Naive B cell (primary cell): ENCODE data around the gene CHN2. TPM values are rescaled to one million over a fixed set of nuclear protein-coding genes. Genes with fewer than 3 reads are reported as not detected.

ENCODE experiments used
- ATAC-seq, 2 donors: fragments of 150-1000 bp; cut with Tn5 transposase; 2 replicates each; pipeline ENCODE4 v1.10.0; 2021; ENCODE audit warnings: low read depth in 2 of 2, mild to moderate bottlenecking in 2 of 2, moderate library complexity in 2 of 2
- DNase-seq: peaks from one replicate; pipeline ENCODE4 v3.0.0; 2022
- H3K27ac Mint-ChIP-seq, 6 donors: one replicate each; pipeline ENCODE4 v1.8.0; 2020 to 2022; ENCODE audit warnings: mild to moderate bottlenecking in 6 of 6, mixed read lengths in 6 of 6, moderate library complexity in 5 of 6, inconsistent platforms in 2 of 6
- H3K27me3 Mint-ChIP-seq, 3 donors: one replicate each; pipeline ENCODE4 v1.8.0; 2021 to 2022; ENCODE audit warnings: mixed read lengths in 3 of 3, mild to moderate bottlenecking in 1 of 3
- H3K36me3 Mint-ChIP-seq, 2 donors: one replicate each; pipeline ENCODE4 v1.8.0; 2020 to 2022; ENCODE audit warnings: mixed read lengths in 2 of 2, inconsistent platforms in 1 of 2, mild to moderate bottlenecking in 1 of 2
- H3K4me1 Mint-ChIP-seq, 3 donors: one replicate each; pipeline ENCODE4 v1.8.0; 2020 to 2022; ENCODE audit warnings: mixed read lengths in 3 of 3, inconsistent platforms in 1 of 3, mild to moderate bottlenecking in 1 of 3, moderate library complexity in 1 of 3
- H3K4me3 Mint-ChIP-seq, 8 donors: one replicate each; pipeline ENCODE4 v1.8.0; 2020 to 2022; ENCODE audit warnings: mild to moderate bottlenecking in 8 of 8, mixed read lengths in 8 of 8, moderate library complexity in 8 of 8, inconsistent platforms in 2 of 8
- H3K9me3 Mint-ChIP-seq, 7 donors: one replicate each; pipeline ENCODE4 v1.8.0; 2020 to 2022; ENCODE audit warnings: mixed read lengths in 7 of 7, mild to moderate bottlenecking in 5 of 7, inconsistent platforms in 2 of 7, moderate library complexity in 1 of 7
- polyA plus RNA-seq, 6 donors: library from polyadenylated mRNA; unstranded; fragments of 300-500 nt; fragmentation: Illumina TruSeq; gene quantifications; one replicate each; pipeline ENCODE4 v1.2.3, GENCODE V29; 2021; ENCODE audit warnings: low read depth in 6 of 6

The CHN2 gene
- polyA plus RNA-seq, 6 donors from 2014 or later, result 0.27 TPM; not detected in 5

GRCh38 chr7:29340696-29341095 is 146.1 kb downstream of the CHN2 start:
- no peaks in the 10 kb centered on the region for H3K36me3 Mint-ChIP-seq
- ATAC-seq (no peak), DNase-seq (no peak)
- H3K4me3 Mint-ChIP-seq, result no peak overlapping the region
- no peaks in the 10 kb centered on the region for H3K27me3 Mint-ChIP-seq
- no peak overlapping the region for H3K27ac Mint-ChIP-seq
- peaks cover 6 to 9% (median 9%) of the 10 kb centered on the region in 3 donors for H3K4me1 Mint-ChIP-seq
- no peaks in the 10 kb centered on the region for H3K9me3 Mint-ChIP-seq

DNA sequence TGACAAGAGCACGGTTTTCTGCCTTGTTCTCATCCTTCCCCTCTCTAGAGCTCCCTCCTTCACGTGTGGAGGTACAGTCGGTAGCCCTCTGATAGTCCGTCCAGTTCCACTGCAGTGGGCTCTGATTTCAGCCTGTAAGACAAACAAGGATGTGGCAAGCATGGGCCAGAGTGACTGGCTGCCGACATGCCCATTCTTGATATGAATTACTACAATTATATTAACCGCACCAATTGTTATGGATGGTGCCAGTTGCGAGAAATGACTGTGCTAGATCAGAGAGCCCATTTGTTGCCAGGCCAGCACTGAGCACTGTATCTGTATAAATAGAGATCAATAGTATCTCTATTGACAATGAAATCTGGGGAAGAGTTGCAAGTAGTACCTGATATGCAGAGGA is 146.6 kb downstream of the CHN2 start:
- H3K27me3 Mint-ChIP-seq, result no peaks in the 10 kb centered on the region
- ATAC-seq, result no peak
- H3K9me3 Mint-ChIP-seq, result no peaks in the 10 kb centered on the region
- no peak for DNase-seq
- H3K27ac Mint-ChIP-seq, result no peak overlapping the region
- no peaks in the 10 kb centered on the region for H3K36me3 Mint-ChIP-seq
- H3K4me1 Mint-ChIP-seq, result peaks cover 6 to 9% (median 9%) of the 10 kb centered on the region in 3 donors
- no peak overlapping the region for H3K4me3 Mint-ChIP-seq

- H3K9me3 Mint-ChIP-seq, result no peaks in the 10 kb centered on the region
- DNase-seq (no peak), ATAC-seq (no peak)
- no peak overlapping the region for H3K4me3 Mint-ChIP-seq
- H3K27ac Mint-ChIP-seq, result no peak overlapping the region
- H3K4me1 Mint-ChIP-seq, result peaks cover 0 to 2% (median 1%) of the 10 kb centered on the region in 3 donors
- no peaks in the 10 kb centered on the region for H3K27me3 Mint-ChIP-seq
- H3K36me3 Mint-ChIP-seq, result no peaks in the 10 kb centered on the region
Measured at GRCh38 chr7:29342761-29343160, 148.2 kb downstream of the CHN2 start.

GRCh38 chr7:29343399-29343798 is 148.8 kb downstream of the CHN2 start:
- Mint-ChIP-seq H3K4me3 (no peak overlapping the region), H3K27ac (no peak overlapping the region), H3K9me3 (no peaks in the 10 kb centered on the region), H3K36me3 (no peaks in the 10 kb centered on the region), H3K4me1 (no peaks in the 10 kb centered on the region), H3K27me3 (no peaks in the 10 kb centered on the region)
- ATAC-seq, result peak; percentile 46 to 52
- no peak for DNase-seq

DNA sequence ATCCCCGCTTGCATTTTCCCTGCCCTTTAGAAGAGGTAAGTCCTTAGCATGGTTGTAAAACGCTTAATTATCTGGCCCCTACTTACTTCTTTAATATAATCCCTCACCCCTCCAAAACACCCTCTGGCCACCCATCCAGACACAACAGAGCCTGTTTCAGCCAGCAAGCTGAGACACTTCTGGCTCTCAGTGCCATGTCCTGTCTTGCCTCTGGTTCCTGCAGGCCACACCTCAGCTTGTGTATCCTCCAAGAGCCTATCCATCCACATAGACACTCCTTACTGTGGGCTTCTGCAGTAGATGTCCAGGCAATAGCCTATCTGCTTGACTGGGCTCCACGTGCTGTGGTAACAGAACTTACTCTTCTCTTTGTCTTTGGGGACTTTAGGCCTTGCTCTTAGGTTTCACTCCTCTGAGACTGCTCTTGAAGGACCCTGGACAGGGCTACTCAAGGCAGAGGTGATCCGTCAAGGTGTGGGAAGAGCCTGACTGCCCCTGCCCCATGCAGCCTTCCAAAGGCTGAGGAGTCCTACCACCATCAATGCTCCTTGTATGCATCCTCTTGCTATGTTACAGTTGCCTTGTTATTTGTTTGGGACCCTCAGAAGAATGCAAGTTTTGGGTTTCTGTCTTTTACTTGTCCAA is 149.9 kb downstream of the CHN2 start:
- Mint-ChIP-seq H3K4me3 (no peak overlapping the region), H3K9me3 (no peaks in the 10 kb centered on the region), H3K27ac (no peak overlapping the region), H3K36me3 (no peaks in the 10 kb centered on the region), H3K27me3 (no peaks in the 10 kb centered on the region), H3K4me1 (no peaks in the 10 kb centered on the region)
- ATAC-seq (no peak), DNase-seq (no peak)

DNA sequence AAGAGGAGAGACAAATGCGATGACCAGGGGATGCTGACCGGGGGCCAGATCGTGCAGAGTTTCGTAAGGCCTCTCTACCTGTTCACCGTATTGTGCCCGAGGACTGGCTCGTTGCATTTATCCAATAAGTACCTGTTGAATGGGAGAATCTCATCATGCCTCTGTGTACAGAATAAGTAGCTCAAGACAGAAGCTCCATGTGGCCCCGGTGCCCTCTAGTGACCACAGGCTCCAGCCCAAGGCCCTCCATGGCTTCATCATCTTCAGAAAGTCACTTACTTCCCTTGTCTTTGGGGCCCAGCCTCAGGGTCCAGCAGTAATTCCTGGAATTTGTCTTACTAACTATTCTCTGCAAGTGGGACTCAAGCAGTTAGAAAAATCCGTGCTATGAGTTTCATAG is 151.0 kb downstream of the CHN2 start:
- ATAC-seq, result no peak
- Mint-ChIP-seq H3K4me1 (no peaks in the 10 kb centered on the region), H3K27me3 (peaks cover 0 to 5% (median 4%) of the 10 kb centered on the region in 3 donors), H3K4me3 (no peak overlapping the region), H3K9me3 (no peaks in the 10 kb centered on the region), H3K36me3 (no peaks in the 10 kb centered on the region), H3K27ac (no peak overlapping the region)
- no peak for DNase-seq

- ATAC-seq (no peak), DNase-seq (no peak)
- Mint-ChIP-seq H3K9me3 (no peaks in the 10 kb centered on the region), H3K36me3 (no peaks in the 10 kb centered on the region), H3K27me3 (peaks cover 0 to 10% (median 4%) of the 10 kb centered on the region in 3 donors), H3K27ac (no peak overlapping the region), H3K4me3 (no peak overlapping the region), H3K4me1 (no peaks in the 10 kb centered on the region)
Measured at GRCh38 chr7:29346231-29346978, 151.8 kb downstream of the CHN2 start.

GRCh38 chr7:29349362-29349761 is 154.8 kb downstream of the CHN2 start:
- no peaks in the 10 kb centered on the region for H3K36me3 Mint-ChIP-seq
- H3K27me3 Mint-ChIP-seq, result peaks cover 0 to 18% (median 4%) of the 10 kb centered on the region in 3 donors
- ATAC-seq (no peak), DNase-seq (no peak)
- no peaks in the 10 kb centered on the region for H3K4me1 Mint-ChIP-seq
- no peak overlapping the region for H3K27ac Mint-ChIP-seq
- no peak overlapping the region for H3K4me3 Mint-ChIP-seq
- H3K9me3 Mint-ChIP-seq, result no peaks in the 10 kb centered on the region

DNA sequence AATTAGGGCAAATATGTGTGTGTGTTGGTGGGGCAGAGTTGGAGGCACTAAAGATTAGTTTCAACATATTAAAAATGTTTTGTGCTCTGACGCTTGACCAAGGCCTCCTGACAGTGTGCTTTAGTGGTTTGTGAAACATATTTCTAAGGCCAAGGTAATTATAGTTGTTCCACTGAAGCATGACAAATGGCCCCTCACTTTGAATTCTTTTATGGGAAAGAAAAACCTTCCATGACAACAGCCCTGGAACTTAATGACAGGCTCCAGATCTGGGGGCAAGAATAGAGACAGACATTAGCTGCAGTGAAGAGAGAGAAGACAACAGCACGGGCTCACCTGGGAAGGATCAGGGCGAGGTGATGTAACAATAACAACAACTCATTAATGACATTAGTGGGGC is 155.8 kb downstream of the CHN2 start:
- Mint-ChIP-seq H3K27me3 (peaks cover 0 to 18% (median 4%) of the 10 kb centered on the region in 3 donors), H3K4me1 (no peaks in the 10 kb centered on the region), H3K4me3 (no peak overlapping the region), H3K36me3 (no peaks in the 10 kb centered on the region), H3K27ac (no peak overlapping the region), H3K9me3 (no peaks in the 10 kb centered on the region)
- DNase-seq (no peak), ATAC-seq (no peak)

DNA sequence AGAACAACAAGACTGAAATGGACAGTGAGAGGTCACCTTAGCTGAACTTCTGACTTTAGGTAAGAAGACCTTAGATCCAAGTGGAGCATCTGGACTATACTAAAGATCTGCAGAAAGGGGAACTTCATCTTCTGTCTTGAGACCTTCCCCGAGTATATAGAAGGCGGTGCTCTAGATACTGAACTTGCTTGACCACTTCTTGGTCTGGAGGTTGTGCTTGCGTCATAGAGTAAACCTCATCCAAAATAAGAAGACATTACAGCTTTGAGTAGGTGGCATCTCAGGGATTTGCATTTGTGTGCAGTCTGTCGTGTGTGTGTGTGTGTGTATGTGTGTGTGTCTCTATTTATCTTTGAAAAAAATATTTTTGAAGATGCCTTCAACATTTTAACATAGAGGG is 157.5 kb downstream of the CHN2 start:
- no peaks in the 10 kb centered on the region for H3K4me1 Mint-ChIP-seq
- DNase-seq, result no peak
- peaks cover 0 to 1% (median 0%) of the 10 kb centered on the region in 7 donors for H3K9me3 Mint-ChIP-seq
- no peaks in the 10 kb centered on the region for H3K36me3 Mint-ChIP-seq
- no peak overlapping the region for H3K27ac Mint-ChIP-seq
- H3K4me3 Mint-ChIP-seq, result no peak overlapping the region
- ATAC-seq, result no peak
- H3K27me3 Mint-ChIP-seq, result peaks cover 4 to 18% (median 5%) of the 10 kb centered on the region in 3 donors

- H3K4me1 Mint-ChIP-seq, result no peaks in the 10 kb centered on the region
- no peak overlapping the region for H3K4me3 Mint-ChIP-seq
- peaks cover 4 to 18% (median 5%) of the 10 kb centered on the region in 3 donors for H3K27me3 Mint-ChIP-seq
- no peak overlapping the region for H3K27ac Mint-ChIP-seq
- H3K9me3 Mint-ChIP-seq, result peaks cover 0 to 1% (median 0%) of the 10 kb centered on the region in 7 donors
- DNase-seq (no peak), ATAC-seq (no peak)
- H3K36me3 Mint-ChIP-seq, result no peaks in the 10 kb centered on the region
Measured at GRCh38 chr7:29353810-29354209, 159.2 kb downstream of the CHN2 start.

GRCh38 chr7:29354340-29354739 is 159.8 kb downstream of the CHN2 start:
- Mint-ChIP-seq H3K4me3 (no peak overlapping the region), H3K9me3 (peaks cover 0 to 1% (median 0%) of the 10 kb centered on the region in 7 donors), H3K4me1 (no peaks in the 10 kb centered on the region), H3K36me3 (no peaks in the 10 kb centered on the region), H3K27ac (no peak overlapping the region), H3K27me3 (peaks cover 4 to 18% (median 5%) of the 10 kb centered on the region in 3 donors)
- no peak for DNase-seq
- no peak for ATAC-seq

- Mint-ChIP-seq H3K27ac (no peak overlapping the region), H3K4me3 (no peak overlapping the region), H3K27me3 (peaks cover 2 to 15% (median 5%) of the 10 kb centered on the region in 3 donors), H3K9me3 (peaks cover 0 to 1% (median 0%) of the 10 kb centered on the region in 7 donors), H3K36me3 (no peaks in the 10 kb centered on the region), H3K4me1 (no peaks in the 10 kb centered on the region)
- ATAC-seq, result no peak
- DNase-seq, result no peak
Measured at GRCh38 chr7:29355388-29355787, 160.8 kb downstream of the CHN2 start.

DNA sequence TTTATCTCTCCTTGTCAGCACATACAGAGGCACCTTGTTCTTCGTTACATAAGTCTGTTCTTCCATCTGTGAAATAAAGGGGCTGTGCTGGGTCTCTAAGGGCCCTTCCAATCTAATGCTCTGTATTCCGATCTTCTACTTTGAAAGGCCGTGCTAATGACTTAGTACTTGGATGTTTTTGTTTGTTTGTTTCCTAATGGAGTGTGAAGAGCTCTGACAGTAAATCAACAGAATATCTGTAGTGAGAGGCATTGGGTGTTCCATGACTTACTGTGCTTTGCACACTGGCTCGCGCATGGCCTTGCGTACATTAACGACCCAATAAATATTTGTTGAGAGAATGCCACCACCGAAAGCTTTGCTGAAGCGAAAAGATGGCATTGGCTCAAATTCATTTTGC is 162.1 kb downstream of the CHN2 start:
- no peak for ATAC-seq
- H3K27ac Mint-ChIP-seq, result no peak overlapping the region
- H3K4me1 Mint-ChIP-seq, result no peaks in the 10 kb centered on the region
- H3K36me3 Mint-ChIP-seq, result no peaks in the 10 kb centered on the region
- H3K27me3 Mint-ChIP-seq, result peaks cover 0 to 6% (median 5%) of the 10 kb centered on the region in 3 donors
- H3K9me3 Mint-ChIP-seq, result peaks cover 0 to 1% (median 0%) of the 10 kb centered on the region in 7 donors
- no peak overlapping the region for H3K4me3 Mint-ChIP-seq
- no peak for DNase-seq
